HEK293T (cell line): ENCODE data around the gene STAT4.

Experiments used
- ARNT ChIP-seq: fragments of 450-650 bp; IDR thresholded peaks from 2 replicates; pipeline ENCODE4 v1.6.1; 2017; ENCODE audit warnings: mild to moderate bottlenecking
- ELF4 ChIP-seq: fragments of 450-650 bp; IDR thresholded peaks from 2 replicates; pipeline ENCODE4 v1.6.1; 2017; ENCODE audit warnings: antibody characterized with exemption
- FOXM1 ChIP-seq: fragments of 450-650 bp; IDR thresholded peaks from 2 replicates; pipeline ENCODE4 v1.6.1; 2017; ENCODE audit warnings: mild to moderate bottlenecking, borderline replicate concordance

DNA sequence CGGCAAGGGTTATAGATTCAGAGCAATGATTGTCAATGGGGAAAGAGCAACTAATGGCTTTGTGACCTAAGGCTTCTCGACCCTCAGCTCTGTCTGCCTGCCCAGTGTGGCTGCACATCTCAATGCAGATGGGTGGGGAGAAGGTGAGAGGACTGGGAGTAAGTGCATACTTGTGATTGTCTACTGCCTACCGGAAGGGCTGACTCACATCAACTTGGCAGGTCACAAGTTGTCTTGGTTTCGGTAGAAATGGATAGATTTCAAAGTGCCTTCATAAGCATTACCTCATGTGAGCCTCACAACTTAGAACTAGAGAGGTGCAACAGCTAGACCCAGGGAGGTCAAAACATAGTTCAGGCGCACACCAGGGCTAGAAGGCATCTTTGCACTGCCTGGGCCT, 166.2 kb downstream of the STAT4 start:
- TF ChIP-seq FOXM1, result no peak
- TF ChIP-seq ELF4, result no peak
- no peak for TF ChIP-seq ARNT
